VCaP (cell line): ENCODE results near the gene RHOD.

ENCODE experiments used
- H3K27ac ChIP-seq: fragments of 450-650 bp; 2 replicates; pipeline ENCODE4 v1.5.1; 2017
- CTCF ChIP-seq: fragments of 450-650 bp; conservative IDR thresholded peaks from 2 replicates; pipeline ENCODE4 v1.5.1; 2017; ENCODE audit warnings: mild to moderate bottlenecking, moderate library complexity

Gene RHOD

DNA sequence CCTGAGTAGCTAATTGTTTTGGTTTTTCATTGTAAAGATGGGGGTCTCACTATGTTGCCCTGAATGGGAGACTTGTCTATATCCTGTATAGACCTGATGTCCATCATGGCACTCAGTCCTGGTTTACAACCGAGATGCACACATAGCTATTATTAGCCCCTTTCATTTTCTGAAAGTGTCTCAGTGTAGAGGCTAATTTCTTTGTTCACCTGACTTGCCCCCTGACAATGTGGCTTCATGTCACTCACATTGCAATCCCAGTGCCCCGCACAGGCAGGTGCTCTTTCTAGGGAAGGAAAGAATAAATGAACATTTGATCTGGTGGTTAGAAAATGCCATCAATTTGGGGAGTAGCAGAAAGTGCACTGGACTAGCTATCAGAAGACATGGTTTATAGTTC lies 49.3 kb downstream of the RHOD start:
- no peak for TF ChIP-seq CTCF
- H3K27ac ChIP-seq: no peak overlapping the region

GRCh38 chr11:67111261-67111660 lies 54.6 kb downstream of the RHOD start:
- no peak for TF ChIP-seq CTCF
- peak overlapping the region; percentile 31 for H3K27ac ChIP-seq

- H3K27ac ChIP-seq: no peak overlapping the region
- no peak for TF ChIP-seq CTCF
Measured at GRCh38 chr11:67113231-67113721, 56.6 kb downstream of the RHOD start.

GRCh38 chr11:67114275-67114896 lies 57.7 kb downstream of the RHOD start:
- no peak overlapping the region for H3K27ac ChIP-seq
- no peak for TF ChIP-seq CTCF

GRCh38 chr11:67116758-67117105 lies 60.1 kb downstream of the RHOD start:
- H3K27ac ChIP-seq: peak overlapping the region; percentile 99
- no peak for TF ChIP-seq CTCF

DNA sequence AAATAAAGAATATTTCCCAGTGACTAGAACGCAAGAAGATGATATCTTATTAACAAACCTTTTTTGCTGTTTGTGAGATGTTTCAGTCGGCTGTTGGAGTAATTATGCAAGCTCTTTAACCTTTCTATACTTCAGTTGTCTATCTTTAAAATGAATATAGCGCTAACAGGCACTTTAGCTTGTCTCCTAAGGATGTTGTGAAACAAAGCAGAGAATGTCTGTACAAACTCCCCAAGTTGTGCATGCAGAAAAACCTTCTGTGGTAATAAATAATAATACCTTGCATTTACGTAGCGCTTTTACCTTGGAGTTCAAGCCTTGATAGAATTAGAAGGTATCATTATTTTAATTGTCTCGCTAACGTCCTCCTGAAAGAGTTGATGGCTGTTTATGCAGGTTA lies 60.5 kb downstream of the RHOD start:
- no peak for TF ChIP-seq CTCF
- peak overlapping the region; percentile 99 for H3K27ac ChIP-seq

DNA sequence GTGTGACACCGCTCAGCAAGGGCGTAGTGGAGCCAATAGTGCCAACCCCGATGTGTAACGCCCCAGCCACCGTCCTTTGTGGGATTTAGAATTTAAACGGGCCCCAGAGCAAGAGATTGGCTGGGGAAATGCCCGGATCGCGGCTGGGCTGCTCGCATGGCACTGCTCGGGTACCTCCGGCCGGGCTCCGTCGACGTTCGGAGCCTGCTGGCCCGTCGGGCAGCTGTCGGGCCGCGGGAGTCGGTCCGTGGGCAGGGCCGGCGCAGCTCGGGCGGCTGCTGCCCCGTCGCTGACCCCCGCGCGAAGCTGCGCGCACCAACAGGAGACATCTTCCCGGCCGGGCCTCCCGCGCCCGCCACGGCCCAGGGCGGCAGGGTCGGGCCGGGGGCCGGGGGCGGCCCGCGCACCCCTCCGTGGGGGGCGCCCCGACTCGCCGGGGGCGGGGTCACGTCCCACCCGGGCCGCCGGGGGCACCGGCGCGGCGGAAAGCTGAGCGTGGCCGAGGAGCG lies 61.1 kb downstream of the RHOD start:
- H3K27ac ChIP-seq: peak overlapping the region; percentile 99
- TF ChIP-seq CTCF: no peak
